Tibial nerve (tissue), 4 donors: ENCODE data around the gene ANKRD6.

Experiments used
- CTCF ChIP-seq, 5 experiments: fragments of 200-600 bp in 3 of 5; fragments of 450-650 bp in 2 of 5; sonication (generic) in 3 of 5; IDR thresholded peaks; one replicate each; pipeline ENCODE4 v1.5.1; 2016 to 2019; ENCODE audit warnings: antibody characterized with exemption in 5 of 5, mild to moderate bottlenecking in 3 of 5, moderate library complexity in 2 of 5
- EP300 ChIP-seq, 2 donors: sonication (generic); formaldehyde crosslinking; IDR thresholded peaks; one replicate each; pipeline ENCODE4 v1.6.1; 2017; ENCODE audit warnings: antibody characterized with exemption in 2 of 2, mild to moderate bottlenecking in 1 of 2

- TF ChIP-seq CTCF (IDR thresholded peaks at IDR 0.05) = peak in 4 of 5 experiments; percentile 5 to 66 (median 30)
- peak; percentile 82 to 98 for TF ChIP-seq EP300 (IDR thresholded peaks at IDR 0.05)
Measured at GRCh38 chr6:89638320-89639195, 205.6 kb downstream of the ANKRD6 start, which contains the start of gene LYRM2.
